Esophagus muscularis mucosa (tissue), 4 donors: Measurements from ENCODE around the gene SPATA19.

Source experiments
- EP300 ChIP-seq: sonication (generic); formaldehyde crosslinking; IDR thresholded peaks from one replicate; pipeline ENCODE4 v1.6.1; 2017; ENCODE audit warnings: antibody characterized with exemption
- POLR2A ChIP-seq: fragments of 450-650 bp; IDR thresholded peaks from one replicate; pipeline ENCODE4 v1.6.1; 2017; ENCODE audit warnings: antibody characterized with exemption, moderate library complexity, mild to moderate bottlenecking, low read depth
- POLR2AphosphoS5 ChIP-seq, 2 donors: sonication (generic); formaldehyde crosslinking; IDR thresholded peaks; one replicate each; pipeline ENCODE4 v1.6.1; 2017; ENCODE audit warnings: antibody characterized with exemption in 2 of 2
- TF ChIP-seq, protein P1 (sequence below), 3 experiments: fragments of 200-600 bp in 2 of 3; fragments of 450-650 bp in 1 of 3; sonication (generic) in 2 of 3; IDR thresholded peaks; one replicate each; pipeline ENCODE4 v1.5.1; 2017 to 2019; ENCODE audit warnings: antibody characterized with exemption in 3 of 3, mild to moderate bottlenecking in 2 of 3, moderate library complexity in 1 of 3

DNA sequence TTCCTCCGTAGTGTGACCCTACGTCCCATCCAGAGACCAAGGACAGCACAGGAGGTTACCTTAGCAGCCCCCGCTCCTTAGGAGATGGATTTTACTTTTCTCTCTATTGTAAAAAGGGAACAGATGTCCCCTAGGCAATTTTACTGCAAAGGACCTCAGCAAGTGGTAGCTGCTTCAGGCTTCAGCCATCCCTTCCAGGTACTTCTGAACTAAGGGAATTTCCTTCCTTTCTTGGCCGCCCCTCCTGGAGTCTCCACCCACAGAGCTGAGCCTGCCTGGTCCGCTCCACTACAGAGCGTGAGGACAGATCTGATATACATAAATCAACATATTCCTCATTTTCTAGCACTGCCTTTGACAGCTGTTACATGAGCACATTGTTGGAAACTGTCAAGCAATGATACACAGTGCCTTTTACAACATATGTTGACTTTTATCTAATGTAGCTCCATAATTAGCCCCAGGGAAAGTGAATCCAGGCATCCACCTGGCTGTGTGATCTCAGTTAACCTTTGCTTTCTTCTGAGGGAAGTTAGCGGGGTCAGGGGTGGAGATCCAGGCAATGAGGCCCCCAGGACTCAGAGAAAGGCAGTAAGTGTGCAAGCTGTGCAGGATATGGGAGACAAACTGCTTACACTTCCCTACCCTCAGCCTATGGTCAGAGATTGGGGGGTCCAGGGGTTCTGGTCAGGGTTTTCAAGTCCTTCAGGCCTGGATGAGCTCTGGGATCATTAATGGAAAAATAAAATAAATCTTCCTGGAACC lies 51.9 kb downstream of the SPATA19 start:
- no peak for TF ChIP-seq EP300
- TF ChIP-seq, protein P1, sequence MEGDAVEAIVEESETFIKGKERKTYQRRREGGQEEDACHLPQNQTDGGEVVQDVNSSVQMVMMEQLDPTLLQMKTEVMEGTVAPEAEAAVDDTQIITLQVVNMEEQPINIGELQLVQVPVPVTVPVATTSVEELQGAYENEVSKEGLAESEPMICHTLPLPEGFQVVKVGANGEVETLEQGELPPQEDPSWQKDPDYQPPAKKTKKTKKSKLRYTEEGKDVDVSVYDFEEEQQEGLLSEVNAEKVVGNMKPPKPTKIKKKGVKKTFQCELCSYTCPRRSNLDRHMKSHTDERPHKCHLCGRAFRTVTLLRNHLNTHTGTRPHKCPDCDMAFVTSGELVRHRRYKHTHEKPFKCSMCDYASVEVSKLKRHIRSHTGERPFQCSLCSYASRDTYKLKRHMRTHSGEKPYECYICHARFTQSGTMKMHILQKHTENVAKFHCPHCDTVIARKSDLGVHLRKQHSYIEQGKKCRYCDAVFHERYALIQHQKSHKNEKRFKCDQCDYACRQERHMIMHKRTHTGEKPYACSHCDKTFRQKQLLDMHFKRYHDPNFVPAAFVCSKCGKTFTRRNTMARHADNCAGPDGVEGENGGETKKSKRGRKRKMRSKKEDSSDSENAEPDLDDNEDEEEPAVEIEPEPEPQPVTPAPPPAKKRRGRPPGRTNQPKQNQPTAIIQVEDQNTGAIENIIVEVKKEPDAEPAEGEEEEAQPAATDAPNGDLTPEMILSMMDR (IDR thresholded peaks at IDR 0.05), result no peak
- no peak for TF ChIP-seq POLR2A
- TF ChIP-seq POLR2AphosphoS5 (IDR thresholded peaks at IDR 0.05), result no peak
